H1 (cell line): ENCODE data around the gene PHLDA3. TPM values are rescaled to one million over a fixed set of nuclear protein-coding genes. Genes with fewer than 3 reads are reported as not detected.

ENCODE experiments used
- CBX8 ChIP-seq: fragments of 300-800, 300-1000 bp; sonication (generic); IDR thresholded peaks from 2 replicates; pipeline ENCODE4 v1.7.1; 2016; ENCODE audit warnings: low read depth, low read length, borderline replicate concordance
- MAX ChIP-seq: IDR thresholded peaks from 2 replicates; pipeline ENCODE4 v1.6.1; 2012; ENCODE audit warnings: inconsistent platforms
- NRF1 ChIP-seq: IDR thresholded peaks from 2 replicates; pipeline ENCODE4 v1.6.1; 2011; ENCODE audit warnings: mild to moderate bottlenecking, low read depth, low read length, improper control_type of control experiment
- POLR2A ChIP-seq, 2 experiments: IDR thresholded peaks; 1 replicate in 1 of 2; 2 replicates in 1 of 2; pipeline ENCODE4 v1.6.1; 2011; ENCODE audit warnings: low read depth in 2 of 2, low read length in 2 of 2, mild to moderate bottlenecking in 2 of 2; ENCODE audit errors: control extremely low read depth in 1 of 2
- POU5F1 ChIP-seq: IDR thresholded peaks from 2 replicates; pipeline ENCODE4 v1.6.1; 2011; ENCODE audit warnings: low read depth, mild to moderate bottlenecking, low read length, moderate library complexity
- RXRA ChIP-seq: IDR thresholded peaks from 2 replicates; pipeline ENCODE4 v1.6.1; 2011; ENCODE audit warnings: low read depth, mild to moderate bottlenecking, low read length, moderate library complexity; ENCODE audit not compliant: insufficient read depth
- SIX5 ChIP-seq: IDR thresholded peaks from 2 replicates; pipeline ENCODE4 v1.6.1; 2011; ENCODE audit warnings: mild to moderate bottlenecking, low read depth, low read length
- SP1 ChIP-seq: IDR thresholded peaks from 2 replicates; pipeline ENCODE4 v1.6.1; 2011; ENCODE audit warnings: low read depth, low read length
- polyA plus RNA-seq, 7 experiments: library from polyadenylated mRNA; depleted of rRNA in 3 of 7; stranded (reverse) in 5 of 7; unstranded in 2 of 7; fragments of >200 nt in 5 of 7; fragments of 200-250 nt in 2 of 7; gene quantifications; 1 replicate in 5 of 7; 2 replicates in 1 of 7; 4 replicates in 1 of 7; pipeline versions ENCODE4 v1.2.1 to v1.2.3, GENCODE V29; 2011 to 2013; ENCODE audit warnings: missing spikeins in 2 of 7, mixed read lengths in 2 of 7
- total RNA-seq: library from RNA; stranded (reverse); fragmentation: NEBNext Ultra II Directional; extraction: Animal tissue kit (Norgen Biotek cat#: 25700); gene quantifications from 2 replicates; pipeline ENCODE4 v1.2.1, GENCODE V29; 2021

Gene PHLDA3
- total and polyA plus RNA-seq, 2 of the 8 experiments (the other 6 are each of a cell fraction or from before 2014, with no cell fraction given) = 25.5 to 27.5 TPM

- TF ChIP-seq SIX5 = no peak
- TF ChIP-seq CBX8 = no peak
- no peak for TF ChIP-seq RXRA
- TF ChIP-seq MAX = no peak
- TF ChIP-seq SP1 = no peak
- TF ChIP-seq POLR2A (IDR thresholded peaks at IDR 0.05; ENCODE audit: control extremely low read depth in 1 of 2, low read depth in 2 of 2, low read length in 2 of 2) = no peak
- no peak for TF ChIP-seq POU5F1
- TF ChIP-seq NRF1 = no peak
Measured at GRCh38 chr1:201448990-201449389, 20.0 kb downstream of the PHLDA3 start (continued).
